HG03103 (cell line): ENCODE results near the gene BCAS3.

Source experiments
- ATAC-seq: cut with Tn5 transposase; IDR thresholded peaks from one replicate; pipeline ENCODE4 v1.9.1; 2021; ENCODE audit warnings: low read depth; ENCODE audit not compliant: unreplicated experiment

The BCAS3 gene

DNA sequence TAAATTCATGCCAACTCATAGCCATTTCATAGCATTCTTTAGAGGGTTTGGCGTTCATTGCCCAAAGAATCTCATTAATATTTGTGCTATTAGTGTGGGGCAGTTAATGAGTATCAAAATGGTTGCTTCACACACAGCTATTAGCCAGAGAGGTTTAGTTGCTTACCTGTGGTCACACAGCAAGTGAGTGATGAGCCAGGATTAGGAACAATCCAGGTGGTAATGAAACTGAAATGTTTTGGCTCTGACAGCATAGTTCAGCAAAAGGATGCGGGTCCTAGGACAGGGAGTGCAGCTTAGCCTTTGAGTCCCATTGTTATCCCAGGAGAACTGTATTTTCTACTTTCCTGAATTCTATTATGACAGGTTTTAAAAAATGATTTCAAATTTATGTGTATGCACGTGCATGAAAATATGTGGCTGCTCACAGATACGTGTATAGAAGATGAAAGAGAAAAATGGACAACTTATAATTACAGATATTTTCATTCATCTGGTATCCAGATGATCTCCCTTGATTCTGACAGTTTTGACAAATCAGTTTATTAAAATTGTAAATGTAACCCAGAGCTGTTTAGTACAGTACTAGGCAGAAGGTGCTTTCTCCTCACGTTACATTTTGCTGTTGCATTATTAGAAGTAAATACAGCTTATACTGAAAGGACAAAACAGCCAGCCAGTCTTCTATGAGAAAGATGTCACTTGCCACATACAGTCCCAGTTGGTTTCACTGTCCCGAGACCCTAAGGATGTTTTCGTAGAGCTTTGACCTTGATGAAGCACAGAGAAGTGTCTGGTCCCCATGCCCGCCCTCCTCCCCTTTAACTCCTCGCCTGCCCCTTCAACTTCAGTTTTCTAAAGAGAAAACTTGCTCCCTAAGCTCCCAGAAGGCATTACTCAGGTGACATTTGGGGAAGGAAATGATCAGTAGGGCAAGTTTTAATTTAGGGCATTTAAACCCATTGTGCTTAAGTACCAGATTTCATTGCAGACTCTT is 622.2 kb downstream of the BCAS3 start:
- ATAC-seq, result no peak

DNA sequence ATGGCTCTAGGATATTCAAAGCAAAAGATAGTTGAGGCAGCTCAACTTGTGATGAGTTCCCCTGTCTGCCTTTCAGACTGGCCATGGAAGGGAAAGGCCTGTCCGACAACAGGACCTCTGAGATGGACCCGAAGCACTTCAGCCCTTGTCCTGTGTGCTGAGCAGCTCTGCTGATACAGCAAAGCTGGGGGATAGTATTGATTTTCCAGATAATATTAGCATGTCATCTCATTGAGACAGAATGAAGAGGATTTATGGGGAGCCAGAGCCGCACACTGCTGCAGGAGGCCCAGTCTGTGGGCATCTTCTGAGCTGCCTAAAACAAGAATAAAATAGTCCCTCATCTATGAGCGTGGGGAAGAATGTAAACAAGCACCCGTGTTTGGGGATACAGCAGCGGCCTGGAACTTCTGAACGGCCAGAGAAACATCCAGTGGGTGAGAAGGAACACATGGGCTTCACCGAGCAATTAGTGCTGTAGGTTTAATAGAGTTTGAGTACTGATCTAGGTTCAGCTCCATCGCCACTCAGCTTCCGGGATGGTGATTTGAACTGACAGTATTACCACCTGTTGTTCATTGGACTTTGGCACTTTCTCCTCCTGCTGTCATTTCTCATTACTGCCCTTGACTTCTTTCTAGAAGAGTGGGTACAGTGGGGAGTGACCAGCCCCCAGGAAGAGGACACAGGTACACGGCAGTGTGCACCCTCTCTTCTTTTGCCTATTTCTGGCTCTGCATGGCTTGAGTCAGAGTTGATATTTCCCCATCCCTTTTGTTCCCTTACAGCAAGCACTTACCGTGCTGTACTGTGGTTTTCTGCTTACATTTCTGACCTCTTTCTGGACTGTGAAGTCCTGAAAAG is 625.5 kb downstream of the BCAS3 start:
- ATAC-seq, result no peak

DNA sequence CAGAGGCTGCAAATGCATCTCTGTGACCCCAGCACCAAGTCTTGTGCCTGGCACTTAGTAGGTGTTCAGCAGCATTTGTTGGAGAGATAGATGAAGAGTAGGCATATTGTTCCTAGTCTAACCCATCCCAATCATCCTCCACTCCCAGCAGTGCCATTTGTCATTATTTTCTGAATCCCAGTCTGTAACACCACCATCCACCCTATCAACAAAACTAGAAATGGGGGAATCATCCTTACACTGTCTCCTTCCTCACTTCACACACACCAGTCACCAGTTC is 626.1 kb downstream of the BCAS3 start:
- ATAC-seq, result no peak

DNA sequence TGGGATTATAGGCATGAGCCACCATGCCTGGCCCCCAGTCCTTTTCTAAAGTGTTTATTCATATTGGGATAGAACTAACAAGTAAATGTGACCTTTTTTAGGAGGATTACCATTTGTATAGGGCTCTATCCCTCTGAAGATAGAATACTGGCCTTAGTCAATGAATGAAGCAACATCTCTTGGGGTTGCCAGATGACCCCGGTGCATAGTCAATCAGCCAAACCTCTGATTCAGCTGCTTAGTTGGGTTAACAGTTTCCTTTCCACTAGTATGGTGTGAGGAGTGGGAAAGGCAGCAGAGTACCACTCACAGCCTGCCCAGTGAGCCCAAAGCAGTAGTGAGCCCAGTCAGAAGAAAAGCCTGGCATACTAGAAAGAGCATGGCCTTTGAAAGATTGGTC is 627.4 kb downstream of the BCAS3 start:
- no peak for ATAC-seq

DNA sequence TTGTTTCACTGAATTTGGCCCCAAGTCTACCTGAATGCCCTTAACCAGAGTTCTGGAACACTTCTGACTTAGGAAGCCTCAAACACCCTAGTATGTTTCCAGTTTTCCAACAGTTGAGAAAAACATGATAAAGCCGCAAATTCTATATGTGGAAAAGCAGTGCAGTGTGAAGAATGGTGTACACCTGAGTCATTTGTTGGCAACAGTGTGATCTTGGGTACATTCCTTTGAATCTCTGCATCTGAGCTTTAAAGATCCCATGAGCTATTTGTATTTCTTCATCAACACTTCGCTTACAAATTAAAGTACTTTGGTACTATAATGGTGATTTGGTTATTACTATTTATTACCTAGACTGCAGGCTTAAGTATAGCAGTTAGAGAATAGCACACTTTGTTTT is 628.4 kb downstream of the BCAS3 start:
- ATAC-seq, result no peak

DNA sequence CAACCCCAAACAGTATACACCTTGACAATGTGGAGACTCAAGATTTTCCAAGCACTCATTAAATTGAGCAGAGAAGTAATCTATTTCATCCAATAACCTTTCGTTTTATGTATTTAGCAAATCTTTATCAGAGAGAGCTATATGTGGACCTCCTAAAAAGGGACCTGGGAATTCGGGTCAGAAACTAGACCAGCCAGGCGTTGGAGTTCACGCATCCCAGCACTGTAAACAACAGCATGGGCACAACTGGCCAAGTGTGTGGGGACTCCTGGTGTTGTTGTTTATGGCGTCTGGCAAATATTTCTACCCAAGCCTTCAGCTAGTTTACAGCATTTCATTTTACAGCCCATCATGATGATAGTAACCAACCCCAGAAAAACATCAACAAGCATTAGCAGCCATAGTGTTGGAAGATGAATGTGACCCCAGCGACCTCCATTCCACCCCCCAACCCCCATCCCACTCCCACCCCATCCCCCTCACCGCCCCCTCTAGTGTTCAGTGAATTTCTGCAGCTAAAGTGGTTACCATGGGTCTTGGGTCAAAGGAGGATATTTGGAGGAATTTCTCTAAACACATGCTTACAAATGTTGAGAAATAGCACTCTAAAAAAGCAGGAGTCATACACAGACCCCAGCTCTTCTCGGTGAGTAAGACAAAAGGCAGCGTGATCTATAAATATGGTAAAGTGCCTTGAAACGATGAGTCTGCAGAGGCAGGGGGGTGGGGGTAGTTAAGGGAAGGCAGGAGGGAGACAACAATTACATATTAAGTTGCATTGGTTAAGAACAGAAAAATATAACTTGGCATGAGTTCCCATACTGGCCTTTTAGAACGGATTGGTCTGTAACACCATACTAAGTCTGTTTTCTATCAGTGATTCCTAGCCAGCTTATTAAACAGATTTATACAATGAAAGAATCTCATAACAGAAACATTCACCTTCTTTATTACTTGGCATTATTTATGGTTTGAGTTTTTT is 630.5 kb downstream of the BCAS3 start:
- no peak for ATAC-seq

DNA sequence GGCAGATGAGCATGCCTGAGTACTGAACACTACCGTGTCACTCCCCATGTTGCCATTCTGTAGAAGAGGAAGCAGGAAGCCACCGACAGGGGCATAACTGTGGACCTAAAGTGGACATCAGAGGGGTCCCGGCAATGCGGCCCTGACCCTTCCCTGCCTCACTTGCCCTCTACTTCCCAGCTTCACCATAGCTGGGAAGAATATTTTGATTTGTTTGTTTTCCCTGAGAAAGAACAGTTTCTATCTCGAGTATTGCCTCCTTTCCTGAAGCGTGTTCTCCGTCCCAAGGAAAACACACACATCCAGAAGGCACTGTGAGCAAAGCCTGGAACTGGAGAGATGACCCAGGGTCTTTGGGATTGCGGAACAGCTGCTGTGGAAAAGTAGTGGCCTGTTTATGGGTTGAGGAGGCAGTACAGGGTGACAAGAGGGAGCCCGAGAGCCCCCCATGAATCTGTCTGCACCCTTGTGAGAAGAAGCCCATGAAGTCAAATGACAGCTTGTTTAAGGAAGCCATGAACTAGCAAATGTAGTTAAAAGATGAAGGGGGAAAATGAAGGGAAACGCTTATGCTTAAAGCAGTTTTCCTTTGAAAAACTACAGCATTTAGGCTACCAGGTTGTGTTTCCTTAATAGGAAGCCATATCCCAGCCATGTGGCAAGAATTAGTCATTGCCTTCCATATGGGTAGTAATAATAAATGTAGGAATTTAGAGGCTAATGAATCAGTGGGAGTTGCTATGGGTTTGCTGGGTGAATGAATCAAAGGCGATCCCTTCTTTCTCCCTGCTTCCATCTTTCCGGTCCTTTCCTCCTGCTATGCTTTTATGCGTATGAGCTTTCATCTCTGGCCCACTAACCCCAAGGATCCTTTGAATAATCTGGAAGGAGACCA is 632.0 kb downstream of the BCAS3 start:
- no peak for ATAC-seq

DNA sequence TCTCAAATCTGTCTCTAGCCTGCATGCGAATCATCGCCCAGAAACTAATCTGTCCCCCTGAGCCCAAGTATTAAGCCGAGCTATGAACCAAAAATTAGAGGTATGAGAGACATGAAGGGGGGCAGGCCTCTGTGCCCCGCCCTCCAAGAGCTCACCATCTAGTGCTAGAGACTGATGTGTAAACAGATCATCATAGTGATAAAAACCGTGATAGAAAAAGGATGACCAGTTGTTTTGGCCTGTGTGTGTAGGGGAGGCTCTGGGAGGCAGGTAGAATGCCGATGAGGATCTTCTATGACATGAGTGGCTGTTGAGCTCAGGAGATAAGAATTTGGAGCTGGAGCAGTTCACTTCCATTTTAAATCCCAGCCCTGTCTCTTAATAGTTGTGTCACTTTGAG is 632.9 kb downstream of the BCAS3 start:
- no peak for ATAC-seq

DNA sequence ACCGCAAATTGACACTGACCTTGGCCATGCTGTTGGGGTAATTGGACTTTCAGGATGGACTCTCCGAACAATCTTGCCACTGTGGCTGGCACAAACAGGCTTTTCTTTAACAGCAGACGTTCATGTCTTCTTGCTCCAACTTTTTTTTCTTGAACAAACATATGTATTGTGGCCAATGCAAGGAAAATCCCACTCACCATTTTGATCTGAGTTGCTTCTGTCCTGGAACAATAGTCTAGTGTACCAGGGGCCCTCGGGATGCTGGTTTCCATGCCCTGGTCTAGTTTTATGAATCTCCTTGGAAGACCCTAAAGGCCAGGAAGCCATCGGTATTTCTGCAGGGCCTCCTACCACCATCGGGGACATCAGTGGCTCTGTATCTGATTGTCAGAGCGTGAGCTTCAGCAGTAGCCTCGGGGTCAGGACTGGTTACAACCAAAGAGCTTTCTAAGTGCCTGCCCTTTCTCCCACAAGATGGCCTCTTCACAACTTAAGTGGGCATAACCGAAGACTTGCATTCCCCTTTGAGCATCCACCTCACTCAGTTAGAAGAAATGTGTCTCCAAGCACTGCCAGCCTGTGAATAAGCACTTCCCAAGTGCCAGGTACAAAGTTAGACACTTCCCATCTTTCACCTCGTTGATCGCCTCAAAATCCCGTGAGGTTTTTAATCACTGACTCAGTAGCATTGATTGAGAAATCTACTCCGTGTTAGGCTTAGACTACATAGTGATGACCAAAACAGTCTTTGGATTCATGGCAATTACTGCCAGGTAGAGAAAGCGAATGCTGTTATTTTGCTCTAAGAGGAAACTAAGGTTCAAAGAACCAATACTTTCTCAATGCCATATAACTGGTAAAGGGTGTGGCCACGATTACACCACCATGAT is 635.0 kb downstream of the BCAS3 start:
- no peak for ATAC-seq

DNA sequence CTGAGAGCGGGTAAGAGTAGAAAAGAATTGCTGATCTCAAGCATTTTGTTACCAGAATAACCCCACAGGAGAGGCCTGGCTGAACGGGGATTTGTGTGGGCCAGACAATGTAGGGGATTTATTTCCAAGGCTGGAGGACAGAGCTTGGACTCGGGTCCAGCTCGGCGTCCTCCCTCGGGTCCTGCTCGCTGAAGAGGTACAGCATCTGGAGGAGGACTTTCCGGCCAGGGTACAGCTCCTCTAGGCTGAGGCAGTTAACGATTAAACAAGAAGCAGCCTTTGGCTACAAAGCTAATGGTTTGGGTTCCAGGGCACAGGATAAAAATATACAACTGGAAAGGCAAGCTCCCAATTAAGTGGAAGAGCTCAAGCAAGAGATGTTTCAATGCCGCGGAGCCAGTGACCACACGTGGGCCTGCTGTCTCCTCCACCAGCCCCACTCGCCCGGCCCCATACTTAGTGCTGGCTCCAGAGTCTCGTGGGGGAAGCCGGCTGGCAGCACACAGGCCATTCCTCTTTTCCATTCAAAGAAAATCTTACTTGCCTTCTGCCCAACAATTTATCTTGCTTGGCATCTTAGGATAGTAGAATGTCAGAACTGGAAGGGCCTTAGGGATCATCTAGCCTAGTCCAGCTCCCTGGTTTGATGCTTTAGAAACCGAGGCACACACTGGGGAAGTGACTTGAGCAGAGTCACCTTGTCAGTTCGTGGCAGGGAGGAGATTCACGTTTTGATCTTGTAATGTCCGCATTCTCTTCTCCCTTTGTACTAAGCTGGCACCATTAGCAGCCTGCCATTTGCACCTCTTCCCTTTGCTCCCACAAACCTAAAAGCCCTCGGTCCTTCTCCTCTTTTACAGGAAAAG is 636.0 kb downstream of the BCAS3 start:
- no peak for ATAC-seq

DNA sequence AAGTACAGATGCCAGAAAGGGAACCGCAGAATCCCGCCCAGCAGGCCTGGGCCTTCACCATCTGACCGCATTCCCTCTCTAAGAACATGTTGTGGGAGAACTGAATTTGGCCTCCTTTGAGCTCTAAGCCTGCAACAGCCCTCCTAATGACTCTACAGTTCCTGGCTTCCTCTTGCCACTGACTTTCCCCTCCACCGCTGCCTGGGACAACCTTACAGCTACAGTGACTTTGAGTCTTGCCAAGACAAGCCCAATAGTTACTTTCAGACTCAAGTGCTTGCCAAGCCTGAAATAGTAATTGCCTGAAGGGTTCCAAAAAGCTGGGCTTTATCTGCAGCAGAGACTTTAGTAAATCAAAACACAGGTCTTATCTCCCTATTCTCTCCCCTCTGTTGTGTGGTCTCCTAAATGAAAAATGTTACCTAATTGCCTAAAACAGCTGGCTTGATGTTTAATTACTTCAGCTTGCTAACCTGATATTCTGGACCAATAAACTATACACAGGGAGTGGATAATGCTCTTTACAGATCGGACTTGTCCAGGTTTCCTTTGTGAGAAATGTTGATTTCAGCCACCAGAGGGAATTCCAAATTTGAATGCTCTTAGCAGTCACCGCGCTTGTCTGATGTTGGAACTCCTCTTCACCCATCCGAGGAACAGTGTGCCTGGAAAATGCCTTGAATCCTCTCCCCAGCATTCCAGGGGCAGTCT is 636.9 kb downstream of the BCAS3 start:
- ATAC-seq, result no peak

DNA sequence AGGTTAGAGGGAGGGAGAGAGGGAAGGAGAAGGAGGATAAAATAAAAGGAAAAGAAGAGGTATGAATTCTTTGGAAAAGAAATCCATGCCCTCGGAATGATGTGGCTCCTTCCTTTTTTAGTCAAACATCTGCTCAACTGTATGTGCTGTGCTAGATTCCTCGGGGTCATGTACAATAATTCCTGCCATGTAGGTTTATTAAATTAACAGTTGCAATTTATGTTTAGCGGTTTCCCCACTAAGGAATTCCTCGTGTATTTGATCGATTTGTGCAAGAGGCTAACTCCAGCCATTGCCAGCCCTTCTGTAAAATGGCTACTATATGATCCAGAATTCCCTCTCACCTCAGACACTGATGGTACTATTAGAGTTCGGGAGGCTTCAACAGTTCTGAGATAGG is 639.0 kb downstream of the BCAS3 start:
- no peak for ATAC-seq

DNA sequence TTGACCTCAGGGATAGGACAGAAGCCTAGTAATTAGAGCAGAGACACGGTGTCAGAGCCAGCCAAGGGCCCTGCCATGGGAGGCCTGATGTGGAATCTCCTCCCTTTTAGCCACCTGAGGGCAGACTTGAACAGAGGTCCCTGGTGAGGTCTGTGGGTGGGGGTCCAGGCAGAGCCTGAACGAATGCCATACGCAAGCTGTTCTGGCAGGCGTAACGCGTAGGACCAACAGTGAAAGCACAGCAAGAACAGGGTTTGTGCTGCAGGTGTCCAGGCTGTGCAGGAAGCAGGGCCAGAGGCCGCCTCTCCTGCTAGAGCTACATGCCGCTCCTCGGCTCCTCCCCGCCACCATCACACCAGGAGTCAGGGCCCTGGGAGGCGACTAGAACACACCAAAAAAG is 640.1 kb downstream of the BCAS3 start:
- ATAC-seq, result no peak

DNA sequence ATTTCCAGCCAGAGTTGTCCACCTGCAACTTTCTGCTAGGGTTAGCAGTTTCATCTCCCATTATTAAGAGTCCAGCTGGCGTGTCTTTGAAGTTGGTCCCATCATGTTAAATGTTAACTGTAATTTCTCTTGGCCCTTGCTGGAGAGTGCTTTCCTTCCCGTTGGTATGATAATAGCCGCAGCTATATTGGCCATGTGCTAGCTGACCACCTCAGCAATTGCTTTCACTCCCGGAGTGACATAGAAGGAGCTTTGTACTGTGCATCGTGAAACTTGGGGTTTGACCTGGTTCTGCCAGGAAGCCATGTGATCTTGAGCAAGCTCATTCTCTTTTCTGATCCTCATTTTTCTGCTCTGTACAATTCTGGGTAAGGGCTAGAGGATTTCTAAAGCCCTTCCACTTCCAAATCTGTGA is 641.0 kb downstream of the BCAS3 start:
- ATAC-seq, result no peak

DNA sequence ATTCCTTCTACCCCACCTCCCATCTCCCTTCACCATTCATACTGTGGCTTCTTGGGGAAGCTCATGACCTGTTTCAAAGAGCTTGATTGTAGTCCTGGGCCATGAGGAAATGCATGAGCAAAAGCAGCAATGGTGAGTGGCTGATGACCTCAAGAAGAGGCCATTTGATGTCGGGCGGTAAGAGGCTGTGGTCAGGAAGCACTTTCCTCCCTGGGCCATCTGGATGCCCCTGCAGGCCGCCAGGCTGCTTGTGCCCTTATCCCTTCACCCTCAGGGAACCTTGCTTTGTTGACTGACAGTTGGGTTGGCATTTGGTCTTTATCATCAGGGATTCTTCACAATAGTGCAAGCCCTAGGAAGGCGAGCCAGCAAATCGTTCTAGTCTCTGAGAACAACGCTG is 643.7 kb downstream of the BCAS3 start:
- no peak for ATAC-seq

DNA sequence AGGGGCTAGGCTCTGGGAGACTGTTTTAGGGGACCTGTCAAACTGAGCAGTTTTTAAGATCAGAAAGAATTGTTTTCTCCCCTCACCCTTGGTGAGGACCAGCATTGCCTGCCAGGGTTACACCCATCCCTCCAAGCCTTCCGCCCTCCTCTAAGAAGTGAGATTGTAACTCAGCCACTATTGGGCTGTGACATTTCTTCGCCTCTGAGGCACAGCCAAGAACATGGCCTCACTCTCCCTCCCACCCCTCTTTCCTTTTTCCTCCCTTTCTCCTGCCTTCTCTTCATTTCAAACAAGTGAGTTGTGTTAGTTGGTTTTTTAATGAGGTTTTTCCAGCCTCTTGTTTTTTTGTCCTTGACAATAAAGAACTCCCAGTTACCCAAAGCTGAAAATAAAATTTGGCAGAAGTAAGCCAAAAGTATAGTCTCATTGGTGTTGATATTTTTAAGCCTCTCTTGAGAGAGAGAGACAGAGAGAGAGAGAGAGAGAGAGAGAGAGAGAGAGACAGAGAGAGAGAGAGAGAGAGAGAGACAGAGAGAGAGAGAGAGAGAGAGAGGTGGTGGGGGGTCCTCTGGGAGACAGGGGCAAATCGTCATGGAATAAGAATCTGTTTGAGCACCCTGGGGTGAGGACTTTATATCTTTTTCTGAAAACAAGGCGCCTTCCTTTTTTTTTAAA is 644.8 kb downstream of the BCAS3 start:
- ATAC-seq, result no peak
